Keratinocyte (primary cell): ENCODE results near the gene NCKAP5. TPM values are rescaled to one million over a fixed set of nuclear protein-coding genes. Genes with fewer than 3 reads are reported as not detected.

Experiments used
- DNase-seq: peaks from one replicate; pipeline ENCODE4 v3.0.0-alpha.2; 2011; ENCODE audit warnings: low read depth, missing footprints, low spot score
- FAIRE-seq: peaks from 2 replicates; lab custom pipeline; 2011; peaks lifted over from hg19 to GRCh38; lab: Jason Lieb, UNC
- H2AFZ ChIP-seq: 2 replicates; pipeline ENCODE4 v1.6.0; 2012; ENCODE audit warnings: low read length, control low read depth, inconsistent platforms; ENCODE audit not compliant: control insufficient read depth
- H3K27ac ChIP-seq: 2 replicates; pipeline ENCODE4 v1.5.1; 2011; ENCODE audit warnings: low read length; ENCODE audit not compliant: control insufficient read depth, insufficient read depth
- H3K27me3 ChIP-seq: 3 replicates; pipeline ENCODE4 v1.6.0; 2011; ENCODE audit warnings: low read length; ENCODE audit not compliant: control insufficient read depth, insufficient read depth; ENCODE audit errors: extremely low read depth
- H3K36me3 ChIP-seq, 2 experiments: 2 replicates in 1 of 2; 3 replicates in 1 of 2; pipeline ENCODE4 v1.5.1; 2011; ENCODE audit warnings: low read length in 2 of 2, mild to moderate bottlenecking in 1 of 2; ENCODE audit not compliant: control insufficient read depth in 2 of 2, insufficient read depth in 2 of 2; ENCODE audit errors: extremely low read depth in 1 of 2
- H3K4me1 ChIP-seq: 3 replicates; pipeline ENCODE4 v1.5.1; 2011; ENCODE audit warnings: low read length; ENCODE audit not compliant: control insufficient read depth, insufficient read depth; ENCODE audit errors: extremely low read depth
- H3K4me2 ChIP-seq: 3 replicates; pipeline ENCODE4 v1.6.0; 2011; ENCODE audit warnings: low read depth, low read length; ENCODE audit not compliant: control insufficient read depth, insufficient read depth; ENCODE audit errors: extremely low read depth
- H3K4me3 ChIP-seq, 3 experiments: fragments of 200-600 bp in 1 of 3; sonication (generic) in 1 of 3; 2 replicates in 2 of 3; 3 replicates in 1 of 3; pipeline ENCODE4 v1.5.1; 2011 to 2016; ENCODE audit warnings: low read length in 3 of 3, mild to moderate bottlenecking in 3 of 3, control low read depth in 2 of 3, inconsistent platforms in 1 of 3, low read depth in 1 of 3, mixed read lengths in 1 of 3, mixed run types in 1 of 3, moderate library complexity in 1 of 3; ENCODE audit not compliant: control insufficient read depth in 2 of 3, insufficient read depth in 2 of 3; ENCODE audit errors: extremely low read depth in 1 of 3
- H3K79me2 ChIP-seq: 2 replicates; pipeline ENCODE4 v1.6.0; 2012; ENCODE audit warnings: low read length; ENCODE audit not compliant: control insufficient read depth, insufficient read depth
- H3K9ac ChIP-seq: 3 replicates; pipeline ENCODE4 v1.6.0; 2011; ENCODE audit warnings: low read length; ENCODE audit not compliant: control insufficient read depth, insufficient read depth; ENCODE audit errors: extremely low read depth
- H3K9me1 ChIP-seq: 3 replicates; pipeline ENCODE4 v1.6.0; 2011; ENCODE audit warnings: low read length; ENCODE audit not compliant: control insufficient read depth, insufficient read depth; ENCODE audit errors: extremely low read depth
- H3K9me3 ChIP-seq: 2 replicates; pipeline ENCODE4 v1.5.1; 2012; ENCODE audit warnings: low read depth, low read length; ENCODE audit not compliant: control insufficient read depth
- H4K20me1 ChIP-seq: 3 replicates; pipeline ENCODE4 v1.6.0; 2011; ENCODE audit warnings: low read length; ENCODE audit not compliant: control insufficient read depth, insufficient read depth; ENCODE audit errors: extremely low read depth
- EZH2 ChIP-seq: IDR thresholded peaks from one replicate; pipeline ENCODE4 v1.6.1; 2012; ENCODE audit warnings: inconsistent platforms, mild to moderate bottlenecking, low read length, moderate library complexity
- dilution Hi-C: fragments of 300-500 bp; cut with MboI; formaldehyde crosslinking; loops from one replicate; pipeline ENCODE4 v1.7.0; 2020; ENCODE audit warnings: low sequenced_read_pairs; ENCODE audit not compliant: extremely low pct_ligation_motif_present
- polyA plus RNA-seq, 5 experiments: library from polyadenylated mRNA; depleted of rRNA in 3 of 5; stranded (reverse) in 3 of 5; stranded (forward) in 1 of 5; unstranded in 1 of 5; fragments of >200 nt; gene quantifications; 1 replicate in 1 of 5; 2 replicates in 3 of 5; 3 replicates in 1 of 5; pipeline versions ENCODE4 v1.2.1 to v1.2.3, GENCODE V29; 2011 to 2012; ENCODE audit warnings: missing spikeins in 2 of 5, low read depth in 1 of 5, low replicate concordance in 1 of 5
- TF ChIP-seq, protein P1 (sequence below), 3 experiments: IDR thresholded peaks in 1 of 3; conservative IDR thresholded peaks in 1 of 3; optimal IDR thresholded peaks in 1 of 3; 2 replicates in 2 of 3; 3 replicates in 1 of 3; pipeline versions ENCODE3 to v1.5.1; 2011; ENCODE audit warnings: low read length in 3 of 3, mild to moderate bottlenecking in 3 of 3, moderate library complexity in 2 of 3, control low read depth in 1 of 3, inconsistent platforms in 1 of 3; ENCODE audit not compliant: insufficient read depth in 2 of 3; ENCODE audit errors: extremely low read depth in 1 of 3

Gene NCKAP5
- polyA plus RNA-seq, 1 donor (not counting 4 experiments of a cell fraction or from before 2014, with no cell fraction given) = 3.6 TPM

DNA sequence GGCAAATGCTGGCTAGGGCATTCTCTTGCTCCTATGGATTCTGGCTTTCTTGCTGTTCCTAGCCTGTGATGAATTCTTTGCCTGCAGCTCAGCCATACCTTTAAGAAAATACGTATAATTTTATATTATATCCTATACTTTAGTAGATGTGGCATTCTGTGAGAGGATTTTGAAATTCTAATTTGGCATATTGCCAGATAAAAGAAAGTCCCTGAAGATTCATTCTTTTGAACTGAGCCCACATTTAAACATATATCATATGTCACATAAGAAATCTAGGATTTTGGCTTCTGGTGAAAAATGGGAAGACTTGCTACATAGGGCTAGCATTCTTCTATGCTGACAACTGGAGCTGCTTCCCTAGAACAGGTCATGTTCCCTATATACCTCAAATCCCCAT is 806.8 kb downstream of the NCKAP5 start:
- no peak overlapping the region for H2AFZ ChIP-seq
- dilution Hi-C loops = no loop called here

DNA sequence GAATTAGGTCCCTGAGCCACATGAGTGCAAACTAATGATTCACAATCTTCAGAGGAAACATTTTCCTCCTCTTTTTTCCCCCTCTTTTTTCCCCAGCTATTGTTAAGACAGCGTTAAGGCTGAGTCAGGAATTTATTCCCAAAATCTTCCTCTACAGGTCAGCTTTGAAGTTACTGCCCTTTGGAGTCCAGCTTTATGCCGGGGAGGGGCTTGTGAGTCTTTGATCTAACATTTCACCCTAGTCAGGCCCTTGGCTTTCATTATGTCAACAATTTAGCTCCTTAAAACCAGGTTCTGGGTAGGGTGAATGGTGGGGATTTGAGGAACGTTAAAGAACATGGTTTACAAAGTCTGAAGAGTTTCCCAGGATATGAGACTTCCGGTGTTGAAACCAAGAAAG is 807.3 kb downstream of the NCKAP5 start:
- no peak for DNase-seq
- dilution Hi-C loops = no loop called here
- Histone ChIP-seq H3K9ac (no peak overlapping the region), H3K79me2 (no peaks in the 10 kb centered on the region), H2AFZ (no peak overlapping the region), H3K4me1 (peaks cover 9% of the 10 kb centered on the region), H3K27ac (no peak overlapping the region), H4K20me1 (no peaks in the 10 kb centered on the region), H3K36me3 (no peaks in the 10 kb centered on the region), H3K4me3 (no peak overlapping the region), H3K4me2 (no peak overlapping the region), H3K9me1 (no peaks in the 10 kb centered on the region), H3K9me3 (no peaks in the 10 kb centered on the region), H3K27me3 (no peaks in the 10 kb centered on the region)
- TF ChIP-seq, protein P1, sequence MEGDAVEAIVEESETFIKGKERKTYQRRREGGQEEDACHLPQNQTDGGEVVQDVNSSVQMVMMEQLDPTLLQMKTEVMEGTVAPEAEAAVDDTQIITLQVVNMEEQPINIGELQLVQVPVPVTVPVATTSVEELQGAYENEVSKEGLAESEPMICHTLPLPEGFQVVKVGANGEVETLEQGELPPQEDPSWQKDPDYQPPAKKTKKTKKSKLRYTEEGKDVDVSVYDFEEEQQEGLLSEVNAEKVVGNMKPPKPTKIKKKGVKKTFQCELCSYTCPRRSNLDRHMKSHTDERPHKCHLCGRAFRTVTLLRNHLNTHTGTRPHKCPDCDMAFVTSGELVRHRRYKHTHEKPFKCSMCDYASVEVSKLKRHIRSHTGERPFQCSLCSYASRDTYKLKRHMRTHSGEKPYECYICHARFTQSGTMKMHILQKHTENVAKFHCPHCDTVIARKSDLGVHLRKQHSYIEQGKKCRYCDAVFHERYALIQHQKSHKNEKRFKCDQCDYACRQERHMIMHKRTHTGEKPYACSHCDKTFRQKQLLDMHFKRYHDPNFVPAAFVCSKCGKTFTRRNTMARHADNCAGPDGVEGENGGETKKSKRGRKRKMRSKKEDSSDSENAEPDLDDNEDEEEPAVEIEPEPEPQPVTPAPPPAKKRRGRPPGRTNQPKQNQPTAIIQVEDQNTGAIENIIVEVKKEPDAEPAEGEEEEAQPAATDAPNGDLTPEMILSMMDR (optimal IDR thresholded peaks at IDR 0.05 in 1 of 3, IDR thresholded peaks at IDR 0.05 in 1 of 3, conservative IDR thresholded peaks at IDR 0.05 in 1 of 3; ENCODE audit: extremely low read depth in 1 of 3, insufficient read depth in 2 of 3, low read length in 3 of 3) = no peak
- no peak for TF ChIP-seq EZH2
- no peak for FAIRE-seq

More for the DNA sequence above, 806.8 kb downstream of the NCKAP5 start:
- no peak overlapping the region for H3K4me3 ChIP-seq
- TF ChIP-seq, protein P1 (optimal IDR thresholded peaks at IDR 0.05 in 1 of 3, IDR thresholded peaks at IDR 0.05 in 1 of 3, conservative IDR thresholded peaks at IDR 0.05 in 1 of 3; ENCODE audit: extremely low read depth in 1 of 3, insufficient read depth in 2 of 3, low read length in 3 of 3) = no peak
- TF ChIP-seq EZH2 = no peak
- no peaks in the 10 kb centered on the region for H3K9me3 ChIP-seq
- H3K4me2 ChIP-seq = no peak overlapping the region
- H4K20me1 ChIP-seq = no peaks in the 10 kb centered on the region
- H3K9ac ChIP-seq = no peak overlapping the region
- no peaks in the 10 kb centered on the region for H3K9me1 ChIP-seq
- H3K27ac ChIP-seq = no peak overlapping the region
- H3K4me1 ChIP-seq = peaks cover 9% of the 10 kb centered on the region
- no peak for DNase-seq
- FAIRE-seq = no peak
- H3K27me3 ChIP-seq = no peaks in the 10 kb centered on the region
- H3K79me2 ChIP-seq = no peaks in the 10 kb centered on the region
- H3K36me3 ChIP-seq = no peaks in the 10 kb centered on the region
